Lower leg skin (tissue), 4 donors: Measurements from ENCODE around the gene TFRC. TPM values are rescaled to one million over a fixed set of nuclear protein-coding genes. Genes with fewer than 3 reads are reported as not detected.
A peak's percentile ranks its signal among the peaks of the same experiment; 100 is the strongest.
"Not testable (repeated sequence)": the region's sequence is repeated elsewhere in the genome, so short reads cannot be mapped to it uniquely, and the experiment has no call there.

Source experiments
- DNase-seq, 2 donors: peaks; one replicate each; pipeline ENCODE4 v3.0.0-alpha.2; 2019; ENCODE audit warnings: low spot score in 2 of 2
- H3K4me3 ChIP-seq: fragments of 200-600 bp; sonication (generic); 2 replicates; pipeline ENCODE4 v1.5.1; 2017; ENCODE audit warnings: mild to moderate bottlenecking, low read depth; ENCODE audit not compliant: poor library complexity, severe bottlenecking
- CTCF ChIP-seq, 3 donors: fragments of 450-650 bp; IDR thresholded peaks; one replicate each; pipeline ENCODE4 v1.5.1; 2016; ENCODE audit warnings: antibody characterized with exemption in 3 of 3, mild to moderate bottlenecking in 3 of 3, moderate library complexity in 2 of 3
- POLR2A ChIP-seq, 2 donors: fragments of 450-650 bp; IDR thresholded peaks; one replicate each; pipeline ENCODE4 v1.6.1; 2016 to 2017; ENCODE audit warnings: antibody characterized with exemption in 2 of 2, mild to moderate bottlenecking in 1 of 2, moderate library complexity in 1 of 2
- WGBS, 2 donors: methylation state at CpG; one replicate each; pipeline ENCODE4 v1.1.5; 2018; 5-methylcytosine and 5-hydroxymethylcytosine counted together
- intact Hi-C: fragments of 100-400 bp; cut with DNase I; formaldehyde crosslinking; loops from one replicate; pipeline ENCODE4 v1.15.0; 2023; ENCODE audit warnings: low total_unique reads
- total RNA-seq, 4 donors: library from RNA; depleted of rRNA; stranded (reverse); fragments of >200 nt; gene quantifications; one replicate each; pipeline ENCODE4 v1.1.0, GENCODE V29; 2016

Gene TFRC
- total RNA-seq, 4 donors from 2014 or later, result 48.3 to 73.5 (median 59.6) TPM

GRCh38 chr3:196093317-196094111, 11.6 kb upstream of the TFRC start:
- 68 to 76% methylated on average over 7 of the region's 7 CpGs for WGBS, 2 donors
- intact Hi-C loops, result no loop called here
- DNase-seq, result peak in 1 of 2 donors; percentile 56
- TF ChIP-seq CTCF (IDR thresholded peaks at IDR 0.05), result no peak
- no peak for TF ChIP-seq POLR2A (IDR thresholded peaks at IDR 0.05)
- no peak overlapping the region for H3K4me3 ChIP-seq

- H3K4me3 ChIP-seq, result no peak overlapping the region
- TF ChIP-seq POLR2A (IDR thresholded peaks at IDR 0.05), result no peak
- no peak for TF ChIP-seq CTCF (IDR thresholded peaks at IDR 0.05)
- no peak for DNase-seq
- WGBS, 2 donors, result 74 to 77% methylated on average over 5 of the region's 5 CpGs
- intact Hi-C loops, result no loop called here
Measured at GRCh38 chr3:196087906-196088305, 6.0 kb upstream of the TFRC start.

- H3K4me3 ChIP-seq, result no peak overlapping the region
- no peak for TF ChIP-seq CTCF (IDR thresholded peaks at IDR 0.05)
- no peak for TF ChIP-seq POLR2A (IDR thresholded peaks at IDR 0.05)
- 46 to 53% methylated on average over 6 of the region's 6 CpGs for WGBS, 2 donors
- intact Hi-C loops, result loop anchor here (5.0 kb wide), 1 partner anchor 115 kb away; no protein-coding TSS in a partner anchor
- no peak for DNase-seq
Measured at GRCh38 chr3:196082619-196082971, 705 bp upstream of the TFRC start.

- TF ChIP-seq POLR2A (IDR thresholded peaks at IDR 0.05) (no peak), CTCF (IDR thresholded peaks at IDR 0.05) (no peak)
- intact Hi-C loops, result loop anchor here (5.0 kb wide), 1 partner anchor 116 kb away; no protein-coding TSS in a partner anchor
- DNase-seq, result peak; percentile 45 to 93
- 0 to 1% methylated on average over 50 to 59 of the region's 61 CpGs for WGBS, 2 donors
- peak overlapping the region; percentile 96 for H3K4me3 ChIP-seq
Measured at GRCh38 chr3:196081002-196081833, 672 bp downstream of the TFRC start.

GRCh38 chr3:196080101-196080846, 1.6 kb downstream of the TFRC start:
- intact Hi-C loops, result loop anchor here (5.0 kb wide), 1 partner anchor 117 kb away; no protein-coding TSS in a partner anchor
- not testable (repeated sequence) for H3K4me3 ChIP-seq
- WGBS, 2 donors, result 68 to 71% methylated on average over 23 of the region's 23 CpGs
- peak in 1 of 2 donors; percentile 74 for DNase-seq
